Activated naive CD4-positive, alpha-beta T cell treated with anti-CD3 and anti-CD28 coated beads, Interleukin-2, amount 50 U/mL, for 24 hours (primary cell): ENCODE measurements around the gene UNC45A.
"Not testable (repeated sequence)": the region's sequence is repeated elsewhere in the genome, so short reads cannot be mapped to it uniquely, and the experiment has no call there.

Source experiments
- H3K27ac Mint-ChIP-seq: one replicate; pipeline ENCODE4 v1.8.0; 2021; ENCODE audit warnings: mild to moderate bottlenecking, mixed read lengths
- H3K27me3 Mint-ChIP-seq: one replicate; pipeline ENCODE4 v1.8.0; 2021; ENCODE audit warnings: mixed read lengths
- H3K36me3 Mint-ChIP-seq: one replicate; pipeline ENCODE4 v1.8.0; 2021; ENCODE audit warnings: mixed read lengths
- H3K4me1 Mint-ChIP-seq: one replicate; pipeline ENCODE4 v1.8.0; 2021; ENCODE audit warnings: mixed read lengths
- H3K4me3 Mint-ChIP-seq: one replicate; pipeline ENCODE4 v1.8.0; 2021; ENCODE audit warnings: mild to moderate bottlenecking, mixed read lengths
- H3K9me3 Mint-ChIP-seq: one replicate; pipeline ENCODE4 v1.8.0; 2021; ENCODE audit warnings: mixed read lengths

The UNC45A gene

GRCh38 chr15:90934949-90935751, at the start of gene UNC45A:
UNC45A (plus strand) TSS chr15:90935285; CDS start chr15:90935325, 40 bp downstream.
- H3K4me1 Mint-ChIP-seq, result peaks cover 42% of the 10 kb centered on the region
- H3K27me3 Mint-ChIP-seq, result no peaks in the 10 kb centered on the region
- H3K36me3 Mint-ChIP-seq, result peaks cover 2% of the 10 kb centered on the region
- H3K9me3 Mint-ChIP-seq, result no peaks in the 10 kb centered on the region
- H3K4me3 Mint-ChIP-seq, result peak within 1 kb of the TSS; percentile 87
- peak within 1 kb of the TSS; percentile 91 for H3K27ac Mint-ChIP-seq

- H3K4me3 Mint-ChIP-seq, result peak overlapping the region; percentile 15
- peaks cover 12% of the 10 kb centered on the region for H3K4me1 Mint-ChIP-seq
- H3K36me3 Mint-ChIP-seq, result peaks cover 2% of the 10 kb centered on the region
- H3K27me3 Mint-ChIP-seq, result peaks cover 3% of the 10 kb centered on the region
- H3K9me3 Mint-ChIP-seq, result no peaks in the 10 kb centered on the region
- no peak overlapping the region for H3K27ac Mint-ChIP-seq
Observed at GRCh38 chr15:90885432-90886290, 49.4 kb upstream of the UNC45A start.

GRCh38 chr15:90886291-90886614, 48.8 kb upstream of the UNC45A start:
- Mint-ChIP-seq H3K27me3 (peaks cover 3% of the 10 kb centered on the region), H3K36me3 (peaks cover 2% of the 10 kb centered on the region), H3K27ac (no peak overlapping the region), H3K4me1 (peaks cover 12% of the 10 kb centered on the region), H3K9me3 (no peaks in the 10 kb centered on the region), H3K4me3 (no peak overlapping the region)

GRCh38 chr15:90887037-90887481, 48.0 kb upstream of the UNC45A start:
- no peak overlapping the region for H3K4me3 Mint-ChIP-seq
- H3K9me3 Mint-ChIP-seq, result no peaks in the 10 kb centered on the region
- peaks cover 3% of the 10 kb centered on the region for H3K27me3 Mint-ChIP-seq
- H3K4me1 Mint-ChIP-seq, result peaks cover 12% of the 10 kb centered on the region
- peaks cover 2% of the 10 kb centered on the region for H3K36me3 Mint-ChIP-seq
- H3K27ac Mint-ChIP-seq, result no peak overlapping the region

- Mint-ChIP-seq H3K27ac (no peak overlapping the region), H3K36me3 (no peaks in the 10 kb centered on the region), H3K4me1 (peaks cover 12% of the 10 kb centered on the region), H3K27me3 (peaks cover 3% of the 10 kb centered on the region), H3K9me3 (no peaks in the 10 kb centered on the region), H3K4me3 (no peak overlapping the region)
Observed at GRCh38 chr15:90889313-90889730, 45.8 kb upstream of the UNC45A start.

GRCh38 chr15:90889736-90890456, 45.2 kb upstream of the UNC45A start:
- Mint-ChIP-seq H3K4me1 (peaks cover 10% of the 10 kb centered on the region), H3K36me3 (no peaks in the 10 kb centered on the region), H3K27ac (no peak overlapping the region), H3K4me3 (no peak overlapping the region), H3K9me3 (no peaks in the 10 kb centered on the region), H3K27me3 (peaks cover 2% of the 10 kb centered on the region)

GRCh38 chr15:90890839-90891238, 44.2 kb upstream of the UNC45A start:
- H3K4me1 Mint-ChIP-seq, result peaks cover 4% of the 10 kb centered on the region
- H3K27ac Mint-ChIP-seq, result no peak overlapping the region
- H3K36me3 Mint-ChIP-seq, result no peaks in the 10 kb centered on the region

GRCh38 chr15:90891346-90891949, 43.6 kb upstream of the UNC45A start:
- H3K4me3 Mint-ChIP-seq, result no peak overlapping the region
- H3K4me1 Mint-ChIP-seq, result no peaks in the 10 kb centered on the region
- H3K9me3 Mint-ChIP-seq, result no peaks in the 10 kb centered on the region
- H3K36me3 Mint-ChIP-seq, result no peaks in the 10 kb centered on the region
- no peak overlapping the region for H3K27ac Mint-ChIP-seq
- H3K27me3 Mint-ChIP-seq, result no peaks in the 10 kb centered on the region

More at GRCh38 chr15:90890839-90891238, 44.2 kb upstream of the UNC45A start:
- Mint-ChIP-seq H3K4me3 (no peak overlapping the region), H3K9me3 (no peaks in the 10 kb centered on the region), H3K27me3 (no peaks in the 10 kb centered on the region)

- H3K9me3 Mint-ChIP-seq, result no peaks in the 10 kb centered on the region
- no peak overlapping the region for H3K27ac Mint-ChIP-seq
- no peaks in the 10 kb centered on the region for H3K4me1 Mint-ChIP-seq
- H3K4me3 Mint-ChIP-seq, result no peak overlapping the region
- H3K36me3 Mint-ChIP-seq, result no peaks in the 10 kb centered on the region
- H3K27me3 Mint-ChIP-seq, result no peaks in the 10 kb centered on the region
Observed at GRCh38 chr15:90892023-90892422, 43.1 kb upstream of the UNC45A start.

- no peaks in the 10 kb centered on the region for H3K27me3 Mint-ChIP-seq
- H3K4me3 Mint-ChIP-seq, result no peak overlapping the region
- H3K4me1 Mint-ChIP-seq, result no peaks in the 10 kb centered on the region
- H3K27ac Mint-ChIP-seq, result no peak overlapping the region
- H3K36me3 Mint-ChIP-seq, result no peaks in the 10 kb centered on the region
- H3K9me3 Mint-ChIP-seq, result no peaks in the 10 kb centered on the region
Observed at GRCh38 chr15:90892498-90893174, 42.4 kb upstream of the UNC45A start.

GRCh38 chr15:90893175-90894090, 41.7 kb upstream of the UNC45A start:
- no peaks in the 10 kb centered on the region for H3K4me1 Mint-ChIP-seq
- H3K27me3 Mint-ChIP-seq, result no peaks in the 10 kb centered on the region
- no peak overlapping the region for H3K4me3 Mint-ChIP-seq
- H3K36me3 Mint-ChIP-seq, result no peaks in the 10 kb centered on the region
- H3K9me3 Mint-ChIP-seq, result no peaks in the 10 kb centered on the region
- no peak overlapping the region for H3K27ac Mint-ChIP-seq

GRCh38 chr15:90895571-90896117, 39.4 kb upstream of the UNC45A start:
- no peak overlapping the region for H3K4me3 Mint-ChIP-seq
- H3K27ac Mint-ChIP-seq, result peak overlapping the region; percentile 35
- H3K27me3 Mint-ChIP-seq, result no peaks in the 10 kb centered on the region
- no peaks in the 10 kb centered on the region for H3K4me1 Mint-ChIP-seq
- no peaks in the 10 kb centered on the region for H3K9me3 Mint-ChIP-seq
- no peaks in the 10 kb centered on the region for H3K36me3 Mint-ChIP-seq

- not testable (repeated sequence) for H3K27me3 Mint-ChIP-seq, H3K9me3 Mint-ChIP-seq, H3K36me3 Mint-ChIP-seq, H3K4me3 Mint-ChIP-seq, H3K27ac Mint-ChIP-seq
- H3K4me1 Mint-ChIP-seq, result peaks cover 12% of the 10 kb centered on the region
Observed at GRCh38 chr15:90897131-90897655, 37.9 kb upstream of the UNC45A start.
